Bronchial epithelial cell (primary cell): Measurements from ENCODE around the gene PTPRT. TPM values are rescaled to one million over a fixed set of nuclear protein-coding genes. Genes with fewer than 3 reads are reported as not detected.

Experiments
- DNase-seq: peaks from one replicate; pipeline ENCODE4 v3.0.0-alpha.2; 2010; ENCODE audit warnings: low read depth
- FAIRE-seq: peaks from 2 replicates; lab custom pipeline; 2011; peaks lifted over from hg19 to GRCh38; lab: Jason Lieb, UNC
- H3K27me3 ChIP-seq: 2 replicates; pipeline ENCODE4 v1.5.1; 2011; ENCODE audit warnings: low read length; ENCODE audit not compliant: control insufficient read depth, insufficient read depth
- H3K36me3 ChIP-seq: 2 replicates; pipeline ENCODE4 v1.5.1; 2011; ENCODE audit warnings: low read length; ENCODE audit not compliant: control insufficient read depth, insufficient read depth
- H3K4me3 ChIP-seq: 2 replicates; pipeline ENCODE4 v1.5.1; 2011; ENCODE audit warnings: mild to moderate bottlenecking, low read depth, low read length, control low read depth
- CTCF ChIP-seq: IDR thresholded peaks from 2 replicates; pipeline ENCODE4 v1.5.1; 2011; ENCODE audit warnings: mild to moderate bottlenecking, moderate library complexity, low read length, control low read depth, inconsistent platforms; ENCODE audit not compliant: insufficient read depth, severe bottlenecking
- total RNA-seq: library from RNA; depleted of rRNA; stranded (reverse); fragments of >200 nt; gene quantifications from 2 replicates; pipeline ENCODE4 v1.2.1, GENCODE V29; 2014

Gene PTPRT
- total RNA-seq, 1 donor from 2014 or later: not detected

GRCh38 chr20:42419814-42420532, 769.7 kb downstream of the PTPRT start:
- Histone ChIP-seq H3K27me3 (no peaks in the 10 kb centered on the region), H3K36me3 (no peaks in the 10 kb centered on the region), H3K4me3 (no peak overlapping the region)
- no peak for DNase-seq
- no peak for FAIRE-seq
- no peak for TF ChIP-seq CTCF

- FAIRE-seq (no peak), DNase-seq (no peak)
- Histone ChIP-seq H3K27me3 (no peaks in the 10 kb centered on the region), H3K4me3 (no peak overlapping the region), H3K36me3 (no peaks in the 10 kb centered on the region)
- no peak for TF ChIP-seq CTCF
Observed at GRCh38 chr20:42406826-42407225, 782.9 kb downstream of the PTPRT start.

- FAIRE-seq: no peak
- DNase-seq: no peak
- Histone ChIP-seq H3K27me3 (no peaks in the 10 kb centered on the region), H3K4me3 (no peak overlapping the region), H3K36me3 (no peaks in the 10 kb centered on the region)
- TF ChIP-seq CTCF: no peak
Observed at GRCh38 chr20:42402455-42402854, 787.3 kb downstream of the PTPRT start.

GRCh38 chr20:42401613-42402012, 788.1 kb downstream of the PTPRT start:
- DNase-seq (no peak), FAIRE-seq (no peak)
- no peak overlapping the region for H3K4me3 ChIP-seq

GRCh38 chr20:42399802-42400201, 789.9 kb downstream of the PTPRT start:
- Histone ChIP-seq H3K27me3 (no peaks in the 10 kb centered on the region), H3K36me3 (no peaks in the 10 kb centered on the region), H3K4me3 (no peak overlapping the region)
- FAIRE-seq (no peak), DNase-seq (no peak)
- no peak for TF ChIP-seq CTCF

More at GRCh38 chr20:42401613-42402012, 788.1 kb downstream of the PTPRT start:
- Histone ChIP-seq H3K27me3 (no peaks in the 10 kb centered on the region), H3K36me3 (no peaks in the 10 kb centered on the region)
- TF ChIP-seq CTCF: no peak

GRCh38 chr20:42392442-42392841, 797.3 kb downstream of the PTPRT start:
- DNase-seq (no peak), FAIRE-seq (no peak)
- H3K36me3 ChIP-seq: no peaks in the 10 kb centered on the region
- TF ChIP-seq CTCF: no peak
- H3K4me3 ChIP-seq: no peak overlapping the region
- H3K27me3 ChIP-seq: no peaks in the 10 kb centered on the region
